ENCODE results near the gene CDH4.

The CDH4 gene

GRCh38 chr20:61433816-61434215 lies 181.8 kb downstream of the CDH4 start:
- in situ Hi-C loops (cut with HindIII; ENCODE audit: low sequenced_read_pairs): no loop called here

DNA sequence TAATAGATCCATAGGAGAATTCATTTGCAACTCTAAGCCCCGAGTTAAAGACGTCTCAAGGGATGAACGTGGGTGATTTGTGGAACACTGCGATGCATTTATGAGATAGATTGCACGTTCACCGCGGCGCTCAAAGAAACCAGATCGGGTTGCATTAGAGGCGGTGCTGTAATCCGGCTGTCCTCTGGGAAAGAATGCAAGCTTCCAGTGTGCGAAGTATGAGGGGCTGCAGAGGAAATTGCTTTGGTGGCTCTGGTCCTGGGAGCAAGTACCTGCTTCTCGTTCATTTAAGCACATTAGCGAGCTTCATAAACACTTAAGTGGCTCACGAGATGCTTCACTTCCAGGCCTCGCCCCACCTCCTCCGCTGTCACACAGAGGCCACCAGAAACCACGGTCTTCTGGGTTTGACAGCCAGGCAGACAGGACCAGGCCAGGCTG lies 182.3 kb downstream of the CDH4 start:
- in situ Hi-C loops (cut with HindIII; ENCODE audit: low sequenced_read_pairs): no loop called here

DNA sequence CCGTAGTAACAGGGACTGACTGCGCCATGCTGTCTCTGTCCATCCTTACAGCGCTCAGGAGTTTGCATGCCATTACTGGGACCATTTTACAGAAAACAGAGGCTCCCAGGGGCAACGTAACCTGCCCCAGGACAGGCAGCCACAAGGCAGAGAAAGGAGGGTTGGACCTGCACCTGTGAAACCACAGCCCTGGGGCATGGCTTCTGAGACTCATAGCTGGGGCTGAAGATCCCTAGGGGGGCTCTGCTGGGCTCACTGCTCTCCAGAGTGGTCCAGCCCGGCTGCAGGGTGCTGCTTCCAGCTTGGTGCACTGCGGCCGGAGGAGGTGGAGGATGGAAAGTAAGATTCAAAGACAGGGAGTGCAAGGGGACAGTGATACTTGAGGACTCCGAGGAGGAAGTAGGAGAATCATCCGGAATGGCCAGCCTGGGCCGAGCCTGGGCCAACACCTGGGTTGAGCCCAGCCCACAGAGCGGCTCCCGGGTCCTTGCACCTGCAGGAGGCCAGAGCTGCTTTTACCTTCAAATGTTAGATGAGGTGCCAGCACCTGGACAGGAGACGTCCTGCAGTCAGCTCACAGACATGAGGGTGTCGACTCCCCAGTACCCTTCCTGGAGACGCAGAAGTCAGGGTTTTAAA lies 183.2 kb downstream of the CDH4 start:
- in situ Hi-C loops (cut with HindIII; ENCODE audit: low sequenced_read_pairs): no loop called here

DNA sequence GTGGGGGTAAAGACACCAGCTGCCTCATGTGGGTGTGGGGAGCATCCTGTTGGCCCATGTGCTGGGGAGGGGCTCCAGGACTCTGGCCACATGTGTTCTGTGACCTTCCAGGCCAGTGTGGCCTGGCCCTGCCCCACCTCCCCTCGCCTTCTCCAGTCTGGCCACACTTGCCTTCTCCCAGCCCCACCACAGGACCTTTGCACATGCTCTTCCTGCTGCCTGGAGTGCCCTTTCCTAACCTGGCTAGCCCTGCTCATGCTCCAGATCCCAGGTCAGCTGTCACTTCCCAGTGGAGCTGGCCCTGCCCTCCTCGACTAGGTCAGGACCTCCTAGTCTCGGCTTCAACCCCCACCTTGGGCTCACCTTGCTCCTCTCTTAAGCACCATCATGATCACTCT lies 183.8 kb downstream of the CDH4 start:
- in situ Hi-C loops (cut with HindIII; ENCODE audit: low sequenced_read_pairs): no loop called here

GRCh38 chr20:61436283-61436666 lies 184.2 kb downstream of the CDH4 start:
- in situ Hi-C loops (cut with HindIII; ENCODE audit: low sequenced_read_pairs): no loop called here

- in situ Hi-C loops (cut with HindIII; ENCODE audit: low sequenced_read_pairs): no loop called here
Observed at GRCh38 chr20:61436667-61437279, 184.7 kb downstream of the CDH4 start.

DNA sequence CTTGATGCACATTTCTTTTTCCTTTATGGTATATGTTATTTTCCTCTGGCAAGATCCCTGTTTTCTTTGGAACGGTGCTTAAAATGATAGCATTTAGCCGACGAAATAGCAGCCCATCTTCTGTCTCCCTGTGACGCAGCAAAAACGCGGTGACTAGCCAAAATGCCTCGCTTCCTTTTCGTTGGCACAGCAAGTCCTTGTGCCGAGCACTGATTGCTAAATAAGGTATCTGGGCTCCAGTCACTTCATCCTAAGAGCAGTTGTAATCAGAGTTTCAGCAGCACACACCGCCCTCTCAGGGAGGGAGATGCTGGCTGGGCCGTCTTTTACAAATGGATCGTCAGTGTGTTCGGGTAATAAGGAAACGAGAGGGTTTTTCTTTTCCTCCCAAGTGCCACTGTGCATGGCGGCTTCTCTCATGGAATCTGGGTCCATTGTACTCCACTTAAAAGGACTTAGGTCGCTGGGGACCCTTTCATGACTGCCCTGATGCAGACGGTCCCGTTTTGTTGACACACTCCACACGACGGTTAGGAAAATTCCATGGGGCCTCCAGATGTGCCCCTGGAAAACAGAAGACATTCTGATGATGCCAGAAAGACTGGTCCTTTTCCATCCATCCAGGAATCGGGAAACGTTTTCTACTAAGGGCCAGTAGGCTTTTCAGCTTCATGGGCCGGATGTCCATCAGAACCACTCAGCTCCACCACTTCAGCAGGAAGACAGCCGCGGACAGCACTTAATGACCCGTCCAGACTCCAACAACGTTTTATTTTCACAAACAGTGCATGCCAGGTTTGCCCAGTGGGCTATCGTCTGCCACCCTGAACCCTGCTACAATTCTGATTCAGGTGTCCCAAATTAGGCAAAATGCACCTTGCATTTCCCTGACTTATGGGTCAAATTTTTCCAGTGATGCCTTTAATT lies 185.5 kb downstream of the CDH4 start:
- in situ Hi-C loops (cut with HindIII; ENCODE audit: low sequenced_read_pairs): no loop called here

GRCh38 chr20:61438285-61438684 lies 186.2 kb downstream of the CDH4 start:
- in situ Hi-C loops (cut with HindIII; ENCODE audit: low sequenced_read_pairs): no loop called here

- in situ Hi-C loops (cut with HindIII; ENCODE audit: low sequenced_read_pairs): no loop called here
Observed at GRCh38 chr20:61439251-61439650, 187.2 kb downstream of the CDH4 start.

DNA sequence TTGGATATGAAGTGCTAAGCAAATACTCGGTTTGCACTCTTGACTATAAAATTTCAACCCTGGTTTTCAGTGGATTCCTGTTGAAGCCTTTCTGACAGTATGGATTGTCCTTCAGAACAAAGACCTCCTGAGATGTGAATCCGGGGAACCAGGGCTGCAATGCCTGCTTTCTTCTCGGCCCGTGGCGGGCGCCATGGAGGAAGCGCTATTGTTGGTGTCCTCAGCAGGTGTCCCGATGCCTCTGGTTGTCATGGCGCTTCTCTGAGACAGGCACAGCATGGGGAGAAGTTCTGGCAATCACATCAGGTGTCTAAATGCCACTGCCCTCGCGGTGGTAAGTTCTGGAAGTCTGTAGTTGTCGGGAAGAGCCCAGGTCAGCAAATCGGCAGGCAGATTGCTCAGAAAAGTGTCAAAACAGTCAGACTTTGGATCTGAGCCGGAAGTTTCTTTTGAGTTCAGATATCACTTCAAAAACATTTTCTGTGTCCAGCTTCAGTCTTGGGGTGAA lies 188.5 kb downstream of the CDH4 start:
- in situ Hi-C loops (cut with HindIII; ENCODE audit: low sequenced_read_pairs): no loop called here

DNA sequence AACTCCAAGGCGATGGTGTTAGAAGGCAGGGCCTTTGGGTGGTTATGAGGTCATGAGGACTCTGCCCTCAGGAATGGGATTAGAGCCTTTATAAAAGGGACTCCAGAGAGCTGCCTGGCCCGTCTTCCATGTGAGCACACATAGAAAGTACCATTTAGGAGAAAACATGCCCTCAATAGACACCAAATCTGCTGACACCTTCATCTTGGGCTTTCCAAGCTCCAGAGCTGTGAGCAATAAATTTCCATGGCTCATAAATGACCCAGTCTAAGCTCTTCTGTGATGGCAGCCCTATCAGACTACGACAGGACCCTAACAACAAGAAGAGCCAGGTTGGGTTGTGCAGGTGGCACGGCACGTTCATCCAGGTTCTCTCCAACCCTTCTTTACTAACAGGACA lies 189.5 kb downstream of the CDH4 start:
- in situ Hi-C loops (cut with HindIII; ENCODE audit: low sequenced_read_pairs): no loop called here

DNA sequence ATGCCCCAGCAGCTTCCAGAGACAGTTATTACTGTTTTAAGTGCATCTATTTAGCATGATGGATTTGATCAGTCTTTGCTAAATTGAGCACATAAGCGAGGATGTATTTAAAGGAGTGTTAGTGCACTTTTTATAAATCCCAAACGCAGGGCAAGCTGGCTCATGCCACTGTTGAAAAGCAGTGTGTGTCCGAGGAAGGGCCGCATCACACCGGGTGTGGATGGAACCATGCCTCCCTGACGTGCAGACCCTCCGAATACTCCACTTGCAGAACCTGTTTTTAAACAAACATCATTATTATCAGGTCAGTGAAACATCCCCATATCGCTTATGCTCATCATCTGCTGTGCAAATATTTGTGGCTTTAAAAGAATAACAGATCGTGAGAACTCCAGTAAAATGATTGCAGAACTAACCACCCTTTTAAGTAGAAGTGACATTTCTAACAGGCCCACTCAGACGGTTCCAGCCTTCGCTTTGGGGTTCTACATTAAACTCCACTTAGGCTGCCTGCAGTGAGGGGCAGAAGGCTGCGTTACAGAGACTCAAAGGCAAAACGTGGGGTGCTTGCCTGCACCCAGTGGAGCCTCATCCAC lies 190.1 kb downstream of the CDH4 start:
- in situ Hi-C loops (cut with HindIII; ENCODE audit: low sequenced_read_pairs): no loop called here

GRCh38 chr20:61442718-61443117 lies 190.7 kb downstream of the CDH4 start:
- in situ Hi-C loops (cut with HindIII; ENCODE audit: low sequenced_read_pairs): no loop called here

DNA sequence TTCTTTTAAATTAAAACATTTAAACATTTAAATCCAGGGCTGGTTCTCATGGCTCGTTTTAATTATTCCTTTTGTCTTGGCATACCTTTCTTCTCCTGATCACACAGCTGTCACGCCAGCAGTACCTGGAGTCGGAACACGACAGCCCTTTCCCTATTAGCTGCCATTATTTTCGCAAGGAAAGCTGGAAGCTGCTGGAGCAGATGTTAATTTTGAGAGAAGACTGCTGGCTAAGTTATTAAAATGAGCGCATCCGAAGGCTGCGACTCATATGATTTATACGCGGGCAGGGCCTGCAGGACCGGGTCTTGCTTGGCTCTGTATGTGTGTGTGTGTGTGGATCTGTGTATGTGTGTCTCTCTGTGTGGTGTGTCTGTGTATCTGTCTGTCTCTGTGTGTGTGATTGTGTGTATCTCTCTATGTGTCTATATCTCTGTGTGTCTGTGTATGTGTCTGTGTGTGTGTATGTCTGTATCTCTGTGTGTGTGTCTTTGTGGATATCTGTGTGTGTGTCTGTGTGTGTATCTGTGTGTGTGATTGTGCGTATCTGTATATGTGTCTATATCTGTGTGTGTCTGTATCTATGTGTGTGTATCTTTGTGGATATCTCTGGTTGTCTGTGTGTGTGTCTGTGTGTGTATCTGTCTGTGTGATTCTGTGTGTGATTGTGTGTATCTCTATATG lies 191.5 kb downstream of the CDH4 start:
- in situ Hi-C loops (cut with HindIII; ENCODE audit: low sequenced_read_pairs): no loop called here

- in situ Hi-C loops (cut with HindIII; ENCODE audit: low sequenced_read_pairs): no loop called here
Observed at GRCh38 chr20:61444637-61445036, 192.6 kb downstream of the CDH4 start.

- in situ Hi-C loops (cut with HindIII; ENCODE audit: low sequenced_read_pairs): no loop called here
Observed at GRCh38 chr20:61445138-61445537, 193.1 kb downstream of the CDH4 start.

DNA sequence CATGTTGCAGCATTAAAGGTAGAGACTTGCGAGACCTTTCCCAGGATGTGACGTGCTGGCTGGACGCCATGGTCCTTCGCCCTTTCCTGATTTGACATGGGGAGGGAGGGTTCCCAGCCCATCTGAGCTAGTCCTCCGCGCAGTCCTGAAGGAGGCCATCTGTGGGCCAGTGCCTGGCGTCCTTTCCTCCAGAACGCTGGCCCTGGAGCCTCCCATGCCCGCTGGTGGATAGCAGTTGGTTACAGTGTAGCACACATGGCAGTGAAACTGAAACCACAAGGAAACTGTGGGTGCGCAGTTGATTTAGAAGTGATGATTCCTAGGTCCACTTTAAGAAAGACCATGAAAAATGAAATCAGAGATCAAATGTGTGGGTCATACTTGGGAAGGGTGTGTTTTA lies 193.7 kb downstream of the CDH4 start:
- in situ Hi-C loops (cut with HindIII; ENCODE audit: low sequenced_read_pairs): no loop called here

DNA sequence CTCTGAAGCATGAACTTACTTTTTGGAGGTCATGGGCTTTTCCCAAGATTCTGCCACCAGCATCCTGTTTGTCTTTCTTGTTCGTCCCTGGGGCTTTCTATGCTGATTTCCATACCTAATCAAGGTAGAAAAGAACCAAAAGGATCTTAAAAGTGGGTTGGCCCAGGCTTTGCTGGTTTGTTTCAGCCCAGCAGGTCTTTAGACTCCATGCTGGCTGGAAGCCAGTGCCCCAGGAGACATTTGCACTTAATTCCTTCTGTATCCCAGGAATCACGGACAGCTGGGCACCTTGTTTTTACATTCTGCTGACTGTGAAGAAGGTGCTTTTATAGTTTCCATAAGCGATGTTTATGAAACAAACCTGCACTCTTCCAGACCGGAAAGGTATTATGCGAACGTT lies 195.9 kb downstream of the CDH4 start:
- in situ Hi-C loops (cut with HindIII; ENCODE audit: low sequenced_read_pairs): no loop called here

GRCh38 chr20:61448386-61448785 lies 196.3 kb downstream of the CDH4 start:
- in situ Hi-C loops (cut with HindIII; ENCODE audit: low sequenced_read_pairs): no loop called here

GRCh38 chr20:61449057-61449609 lies 197.1 kb downstream of the CDH4 start:
- in situ Hi-C loops (cut with HindIII; ENCODE audit: low sequenced_read_pairs): no loop called here
